Germinal center (tissue), 1 donor: ENCODE results near the gene CCL4.
"Not testable (repeated sequence)": the region's sequence is repeated elsewhere in the genome, so short reads cannot be mapped to it uniquely, and the experiment has no call there.

Experiments used
- DNase-seq: peaks from one replicate; pipeline ENCODE4 v3.0.0; 2012; ENCODE audit warnings: mixed read lengths, low spot score

The CCL4 gene

DNA sequence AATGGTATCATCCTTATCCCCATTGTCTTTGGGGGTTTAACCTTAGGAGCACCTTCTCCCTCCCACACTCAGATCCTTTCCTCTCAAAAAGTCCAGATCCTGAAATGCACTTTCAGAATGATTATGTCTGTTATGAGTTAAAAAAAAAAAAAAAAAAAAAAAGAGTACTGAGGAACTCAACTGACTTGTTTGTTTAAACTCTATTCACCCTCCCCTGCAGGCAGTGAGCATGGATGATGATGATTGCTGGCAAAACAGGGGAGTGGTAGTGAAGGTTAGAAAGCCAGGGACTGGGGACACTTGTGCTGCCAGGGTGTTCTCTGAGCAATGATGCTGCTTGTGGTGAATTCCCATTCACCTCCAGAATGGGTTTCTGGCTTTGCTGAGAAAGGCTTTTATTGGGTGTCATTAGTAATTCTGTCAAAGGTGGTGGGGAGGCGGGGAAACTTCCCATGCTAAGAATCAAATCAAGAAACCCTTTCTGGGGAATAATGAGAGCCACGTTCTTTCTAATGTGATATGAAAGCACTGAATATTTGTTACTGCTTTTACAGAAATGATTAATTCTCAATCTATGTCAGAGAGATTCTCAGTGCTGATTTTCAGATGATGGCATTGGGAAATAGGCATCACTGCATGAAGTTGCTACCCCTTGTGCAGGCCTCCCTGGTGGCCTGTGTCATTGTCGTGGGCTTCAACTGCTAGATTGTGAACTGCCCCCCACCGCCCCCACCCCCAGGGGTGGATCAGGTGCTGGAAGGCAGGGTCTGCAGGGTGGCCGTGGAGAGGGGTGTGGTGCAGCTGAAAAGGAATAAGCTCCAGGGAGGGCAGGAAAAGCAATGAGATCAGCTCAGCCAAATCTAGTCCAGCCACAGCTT lies 14.1 kb downstream of the CCL4 start:
- no peak for DNase-seq

GRCh38 chr17:36118477-36119353 lies 15.1 kb downstream of the CCL4 start:
- no peak for DNase-seq

GRCh38 chr17:36120221-36120620 lies 16.6 kb downstream of the CCL4 start:
- DNase-seq = no peak

DNA sequence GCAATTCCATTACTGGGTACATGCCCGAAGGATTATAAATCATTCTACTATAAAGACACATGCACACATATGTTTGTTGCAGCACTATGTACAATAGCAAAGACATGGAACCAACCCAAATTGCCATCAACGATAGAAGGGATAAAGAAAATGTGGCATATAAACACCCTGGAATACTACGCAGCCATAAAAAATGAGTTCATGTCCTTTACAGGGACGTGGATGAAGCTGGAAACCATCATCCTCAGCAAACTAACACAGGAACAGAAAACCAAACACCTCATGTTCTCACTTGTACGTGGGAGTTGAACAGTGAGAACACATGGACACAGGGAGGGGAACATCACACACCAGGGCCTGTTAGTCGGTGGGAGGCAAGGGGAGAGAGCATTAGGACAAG lies 17.5 kb downstream of the CCL4 start:
- DNase-seq = not testable (repeated sequence)

DNA sequence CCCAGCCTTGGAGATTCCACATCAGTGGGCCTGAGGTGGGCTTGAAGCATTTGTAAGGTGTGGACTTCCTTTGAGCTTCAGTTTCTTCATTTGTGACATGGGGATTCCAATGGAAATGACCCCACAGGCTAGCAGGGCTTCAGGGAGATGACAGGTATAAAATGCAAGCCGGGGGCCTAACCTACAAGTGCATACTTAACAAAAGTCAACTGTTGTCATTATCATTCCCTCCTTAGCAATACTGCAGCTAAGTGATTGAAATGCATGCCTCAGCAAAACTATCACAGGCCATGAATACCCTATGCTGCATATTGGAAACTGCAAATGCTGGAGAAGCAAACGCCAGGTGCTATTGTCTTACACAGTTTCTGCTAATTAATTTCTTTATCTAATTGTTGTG lies 19.8 kb downstream of the CCL4 start:
- DNase-seq = no peak

- DNase-seq = no peak
Observed at GRCh38 chr17:36124879-36125824, 21.5 kb downstream of the CCL4 start.

- peak; percentile 88 for DNase-seq
Observed at GRCh38 chr17:36127199-36127893, 23.7 kb downstream of the CCL4 start.

GRCh38 chr17:36127911-36128310 lies 24.3 kb downstream of the CCL4 start:
- DNase-seq = peak; percentile 46

DNA sequence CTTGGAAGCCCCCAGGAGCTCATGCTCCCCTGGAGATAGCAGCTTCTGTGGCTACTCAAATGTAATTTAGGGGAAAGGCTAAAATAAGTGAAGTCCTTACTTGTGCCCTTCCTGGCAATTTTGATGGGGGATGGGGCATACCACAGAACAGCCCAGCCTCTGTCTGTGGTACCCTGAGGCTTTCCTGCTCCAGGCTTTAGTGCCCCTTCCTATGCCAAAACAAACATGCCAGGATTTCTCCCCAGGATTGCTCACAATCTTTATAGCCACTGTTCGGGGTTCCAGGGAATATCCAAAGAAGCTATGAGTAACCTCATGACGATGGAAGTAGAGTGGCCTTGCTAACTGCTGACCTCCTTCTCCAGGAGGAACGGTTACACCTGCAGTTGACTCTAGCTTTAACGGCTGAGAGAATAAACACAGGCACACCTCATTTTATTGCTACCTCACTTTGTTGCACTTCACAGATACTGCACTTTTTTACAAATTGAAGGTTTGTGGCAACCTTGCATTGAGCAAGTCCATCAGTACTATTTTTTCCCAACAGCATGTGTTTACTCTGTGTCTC lies 24.9 kb downstream of the CCL4 start:
- no peak for DNase-seq

DNA sequence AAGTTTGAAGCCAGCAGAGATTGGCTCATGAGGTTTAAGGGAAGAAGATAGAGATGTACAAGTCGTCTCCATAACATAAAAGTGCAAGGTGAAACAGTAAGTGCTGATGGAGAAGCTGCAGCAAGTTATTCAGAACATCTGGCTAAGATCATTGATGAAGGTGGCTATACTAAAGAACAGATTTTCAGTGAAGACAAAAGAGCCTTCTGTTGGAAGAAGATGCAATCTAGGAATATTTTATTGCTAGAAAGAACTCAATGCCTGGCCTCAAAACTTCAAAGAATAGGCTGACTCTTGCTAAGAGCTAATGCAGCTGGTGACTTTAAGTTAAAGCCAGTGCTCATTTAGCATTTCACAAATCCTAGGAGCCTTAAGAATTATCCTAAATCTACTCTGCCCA lies 26.0 kb downstream of the CCL4 start:
- DNase-seq = no peak

- no peak for DNase-seq
Observed at GRCh38 chr17:36130346-36130745, 26.7 kb downstream of the CCL4 start.

DNA sequence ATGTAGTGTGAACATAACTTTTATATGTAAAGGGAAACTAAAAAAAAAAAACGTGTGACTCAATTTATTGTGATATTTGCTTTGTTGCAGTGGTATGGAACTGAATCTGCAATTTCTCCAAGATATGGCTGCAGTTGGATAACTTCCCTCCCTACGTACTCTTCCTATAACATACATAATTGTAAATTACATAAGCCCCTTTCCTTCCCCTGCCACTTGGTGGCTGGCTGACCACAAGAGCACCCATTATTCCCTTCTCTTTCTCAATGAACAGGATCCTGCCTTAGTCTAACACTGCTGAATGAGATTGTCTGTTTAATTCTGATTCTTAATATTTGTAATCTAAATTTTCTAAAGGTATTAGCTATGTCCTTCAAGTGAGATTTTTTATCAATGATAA lies 27.8 kb downstream of the CCL4 start:
- DNase-seq = no peak

GRCh38 chr17:36131931-36132330 lies 28.3 kb downstream of the CCL4 start:
- DNase-seq = no peak

DNA sequence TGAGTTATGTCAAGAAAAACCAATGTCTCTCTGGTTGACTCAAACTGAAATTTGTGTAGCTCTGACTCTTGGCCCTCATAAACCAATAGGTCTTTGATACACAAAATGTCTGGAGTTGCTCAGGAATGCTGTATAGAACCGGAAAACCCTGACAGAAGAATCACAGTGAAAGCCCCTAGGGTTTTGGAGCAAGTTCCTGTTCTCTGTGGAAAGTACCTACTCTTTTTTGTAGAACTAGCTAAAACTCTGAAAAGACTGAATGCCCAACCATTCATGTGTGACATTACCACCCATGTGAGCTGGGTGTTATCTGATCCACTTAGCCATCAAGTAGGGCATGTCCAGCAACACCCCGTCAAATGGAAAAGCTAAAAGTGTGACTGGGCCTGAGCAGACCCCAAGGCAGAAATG lies 28.8 kb downstream of the CCL4 start:
- DNase-seq = no peak

DNA sequence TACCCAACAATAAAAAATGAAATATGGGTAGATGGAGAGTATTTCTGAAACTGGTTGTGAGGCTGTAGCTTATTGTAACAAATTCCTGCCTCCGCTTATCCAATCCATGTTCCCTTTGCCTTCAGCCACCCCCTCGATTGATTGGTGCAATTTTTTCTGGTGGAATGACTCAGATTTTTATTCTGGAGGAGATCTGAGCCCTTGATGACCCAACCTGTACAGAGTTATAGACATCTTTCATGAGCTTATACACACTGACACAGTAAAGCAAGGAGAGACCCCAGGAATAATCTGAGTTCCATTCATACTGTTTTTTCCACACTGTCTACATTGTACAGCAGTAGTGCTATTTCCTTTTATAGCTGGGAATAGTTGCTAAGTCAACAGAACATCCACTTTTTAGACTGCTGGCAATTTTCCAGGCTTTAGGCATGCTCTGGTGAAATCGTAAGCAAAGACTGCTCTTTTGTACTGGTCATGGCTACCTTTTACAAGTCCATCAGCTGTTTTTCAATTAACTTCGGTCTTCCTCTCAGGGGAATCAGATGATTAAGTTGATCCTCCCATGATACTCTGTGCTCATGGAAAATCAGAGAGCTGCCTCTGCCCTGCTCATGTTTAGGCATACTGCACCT lies 30.1 kb downstream of the CCL4 start:
- DNase-seq = no peak

DNA sequence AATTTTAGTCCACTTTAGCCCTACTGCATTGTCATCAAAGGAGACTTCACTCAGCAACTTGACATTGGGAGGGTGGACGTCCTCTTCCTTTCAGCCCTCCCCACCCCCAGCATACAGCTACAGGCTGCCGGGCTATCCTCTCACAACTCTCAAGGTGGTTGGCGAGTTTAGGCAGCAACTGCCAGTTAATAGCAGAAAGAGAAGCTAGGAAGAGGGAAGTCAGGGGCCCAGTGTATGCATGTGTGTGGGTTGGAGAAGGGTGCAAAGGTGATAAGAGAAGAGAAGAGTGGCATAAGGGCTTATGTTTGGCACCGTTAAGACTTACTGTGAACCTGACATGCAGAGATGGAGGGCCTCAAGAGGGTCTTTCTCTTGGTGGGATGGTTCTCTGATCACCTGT lies 31.8 kb downstream of the CCL4 start:
- DNase-seq = no peak

- no peak for DNase-seq
Observed at GRCh38 chr17:36136036-36136435, 32.4 kb downstream of the CCL4 start.

GRCh38 chr17:36136439-36136838 lies 32.8 kb downstream of the CCL4 start:
- no peak for DNase-seq

- no peak for DNase-seq
Observed at GRCh38 chr17:36142235-36142634, 38.6 kb downstream of the CCL4 start.

GRCh38 chr17:36142806-36143205 lies 39.2 kb downstream of the CCL4 start:
- no peak for DNase-seq

- no peak for DNase-seq
Observed at GRCh38 chr17:36144014-36144413, 40.4 kb downstream of the CCL4 start.
